DMS 273 (cell line): ENCODE results near the gene WDR19.
A peak's percentile ranks its signal among the peaks of the same experiment; 100 is the strongest.
"Not testable (repeated sequence)": the region's sequence is repeated elsewhere in the genome, so short reads cannot be mapped to it uniquely, and the experiment has no call there.

Experiments used
- DNase-seq: peaks from one replicate; lab custom pipeline; 2025; ENCODE audit not compliant: unreplicated experiment; lab: John Stamatoyannopoulos, UW

The WDR19 gene

DNA sequence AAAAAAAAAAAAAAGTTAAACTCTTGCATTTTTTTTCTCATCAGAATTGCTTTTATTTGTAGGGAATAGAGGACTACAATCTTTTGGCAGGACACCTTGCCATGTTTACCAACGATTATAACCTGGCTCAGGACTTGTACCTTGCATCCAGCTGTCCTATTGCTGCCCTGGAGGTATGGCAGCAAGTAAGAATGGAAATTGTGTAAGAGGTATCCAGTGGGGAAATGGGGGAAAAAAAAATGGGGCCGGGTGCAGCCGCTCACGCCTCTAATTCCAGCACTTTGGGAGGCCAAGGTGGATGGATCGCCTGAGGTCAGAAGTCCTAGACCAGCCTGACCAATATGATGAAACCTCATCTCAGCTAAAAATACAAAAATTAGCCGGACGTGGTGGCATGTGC is 49.8 kb downstream of the WDR19 start:
- no peak for DNase-seq

DNA sequence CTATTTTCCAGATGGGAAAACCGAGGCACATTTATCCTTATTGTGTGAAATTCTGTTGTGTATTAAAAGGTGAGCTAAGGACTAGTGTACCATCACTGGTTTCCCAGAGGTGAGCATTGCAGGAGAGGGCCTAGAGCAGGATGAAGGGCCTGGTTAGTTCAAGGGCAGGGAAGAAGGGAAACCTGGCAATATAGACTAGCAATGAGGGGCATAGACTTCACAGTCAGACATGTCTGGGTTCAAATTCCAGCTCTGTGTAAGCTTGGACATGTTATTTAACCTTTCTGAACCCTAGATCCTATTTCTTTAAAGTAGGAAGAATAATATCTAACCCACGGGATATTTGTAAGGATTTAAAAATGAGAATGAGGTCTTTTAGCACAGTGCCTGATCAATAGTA is 50.8 kb downstream of the WDR19 start:
- DNase-seq, result no peak

DNA sequence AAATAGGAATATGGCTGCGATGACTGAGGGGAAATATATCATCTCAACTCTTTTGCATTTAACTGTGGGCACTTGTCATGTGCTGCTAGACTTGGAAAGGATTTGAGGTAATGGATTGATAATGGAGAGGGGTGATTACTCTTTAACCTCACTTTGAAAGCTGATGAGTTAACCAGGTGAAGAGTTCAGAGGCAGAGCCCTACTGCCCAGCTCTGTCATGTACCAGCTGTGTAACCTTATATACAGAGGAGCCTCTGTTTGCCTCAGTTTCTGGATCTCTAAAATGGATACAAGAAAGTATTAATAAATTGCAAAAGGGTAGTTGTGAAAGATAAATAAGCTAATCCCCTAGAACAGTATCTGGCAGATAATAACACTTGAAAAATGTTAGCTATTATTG is 51.5 kb downstream of the WDR19 start:
- no peak for DNase-seq

DNA sequence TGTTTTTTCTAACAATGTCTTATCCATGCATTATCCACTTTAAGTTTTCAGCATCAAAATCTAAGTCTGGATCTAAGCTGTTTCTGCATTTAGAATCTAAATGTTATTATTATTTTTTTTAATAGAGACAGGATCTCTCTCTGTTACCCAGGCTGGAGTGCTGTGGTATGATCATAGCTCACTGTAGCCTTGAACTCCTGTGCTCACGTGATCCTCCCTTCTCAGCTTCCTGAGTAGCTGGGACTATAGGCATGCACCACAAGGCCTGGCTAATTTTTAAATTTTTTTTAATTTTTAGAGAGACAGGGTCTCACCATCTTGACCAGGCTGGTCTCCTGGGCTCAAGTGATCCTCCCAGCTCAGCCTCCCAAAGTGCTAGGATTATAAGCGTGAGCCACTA is 52.7 kb downstream of the WDR19 start:
- no peak for DNase-seq

DNA sequence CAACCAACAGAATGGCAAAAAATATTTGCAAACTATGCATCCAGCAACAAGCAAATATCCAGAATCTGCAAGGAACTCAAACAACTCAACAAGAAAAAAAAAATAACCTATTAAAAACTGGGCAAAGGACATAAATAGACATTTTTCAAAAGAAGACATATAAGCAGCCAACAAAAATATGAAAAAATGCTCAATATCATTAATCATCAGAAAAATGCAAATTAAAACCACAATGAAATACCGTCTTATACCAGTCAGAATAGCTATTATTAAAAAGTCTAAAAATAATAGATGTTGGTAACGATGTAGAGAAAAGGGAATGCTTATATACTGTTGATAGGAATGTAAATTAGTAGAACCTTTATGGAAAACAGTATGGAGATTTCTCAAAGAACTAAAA is 53.4 kb downstream of the WDR19 start:
- DNase-seq, result no peak

DNA sequence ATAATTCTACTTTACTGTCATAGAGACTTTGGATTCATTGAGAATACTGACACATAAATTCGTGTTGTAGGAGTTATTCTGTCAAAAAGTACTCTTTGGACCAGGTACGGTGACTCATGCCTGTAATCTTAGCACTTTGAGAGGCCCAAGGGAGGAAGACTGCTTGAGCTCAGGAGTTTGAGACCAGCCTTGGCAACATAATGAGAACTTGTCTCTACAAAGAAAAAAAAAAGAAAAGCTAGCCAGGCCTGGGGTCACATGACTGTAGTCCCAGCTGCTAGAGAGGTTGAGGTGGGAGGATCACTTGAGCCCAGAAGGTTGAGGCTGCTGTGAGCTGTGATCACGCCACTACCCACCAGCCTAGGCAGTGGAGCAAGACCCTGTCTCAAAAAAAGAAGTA is 54.9 kb downstream of the WDR19 start:
- peak; percentile 1 for DNase-seq

DNA sequence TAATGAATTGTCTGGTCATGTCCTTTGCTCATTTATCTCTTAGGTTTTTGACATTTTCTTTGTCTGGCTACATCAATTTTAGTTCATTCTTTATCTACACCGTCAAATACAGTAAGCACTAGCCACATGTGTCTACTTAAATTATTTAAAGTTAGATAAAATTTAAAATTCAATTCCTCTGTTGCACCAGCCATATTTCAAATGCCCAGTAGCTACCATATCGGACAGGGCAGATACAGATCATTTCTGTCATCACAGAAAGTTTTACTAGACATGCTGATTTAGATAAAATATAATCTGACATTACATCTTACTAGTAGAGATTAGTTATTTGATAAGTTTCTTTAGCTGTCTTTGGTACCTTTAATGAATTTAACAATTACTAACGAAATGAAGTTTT is 61.1 kb downstream of the WDR19 start:
- no peak for DNase-seq

DNA sequence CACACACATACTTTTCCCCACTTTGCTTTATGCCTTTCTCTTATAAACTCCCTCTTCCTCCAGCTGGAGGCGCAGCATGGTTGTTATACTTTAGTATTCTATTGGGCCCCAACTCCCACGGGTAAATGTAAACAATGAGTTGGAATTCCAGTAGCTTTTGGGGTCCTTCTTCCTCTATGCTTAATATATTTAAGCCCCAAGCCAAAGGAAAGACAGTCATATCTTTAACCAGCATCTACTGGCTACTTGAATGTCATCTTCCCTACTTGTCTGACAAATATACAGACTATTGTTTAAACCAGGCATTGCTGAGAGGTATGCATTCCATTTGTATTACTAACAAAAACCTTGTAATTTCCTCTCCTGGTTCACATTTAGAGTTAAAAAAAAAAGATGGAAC is 72.9 kb downstream of the WDR19 start:
- DNase-seq, result no peak

DNA sequence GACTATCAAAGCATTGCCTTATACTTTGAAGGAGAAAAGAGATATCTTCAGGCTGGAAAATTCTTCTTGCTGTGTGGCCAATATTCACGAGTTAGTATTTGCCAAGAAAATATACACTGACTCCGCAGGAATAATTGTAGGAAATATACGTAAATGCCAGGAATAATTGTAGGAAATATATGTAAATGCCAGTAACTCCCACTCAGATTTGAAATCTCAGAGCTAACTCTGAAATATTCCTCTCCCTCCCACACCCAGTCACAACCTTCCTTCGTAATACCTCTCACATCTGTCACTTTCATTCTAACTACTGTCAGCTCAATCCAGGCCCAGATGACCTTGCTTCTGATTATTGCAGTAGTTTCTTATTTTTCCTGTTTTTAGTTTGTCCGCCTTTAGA is 73.5 kb downstream of the WDR19 start:
- no peak for DNase-seq

DNA sequence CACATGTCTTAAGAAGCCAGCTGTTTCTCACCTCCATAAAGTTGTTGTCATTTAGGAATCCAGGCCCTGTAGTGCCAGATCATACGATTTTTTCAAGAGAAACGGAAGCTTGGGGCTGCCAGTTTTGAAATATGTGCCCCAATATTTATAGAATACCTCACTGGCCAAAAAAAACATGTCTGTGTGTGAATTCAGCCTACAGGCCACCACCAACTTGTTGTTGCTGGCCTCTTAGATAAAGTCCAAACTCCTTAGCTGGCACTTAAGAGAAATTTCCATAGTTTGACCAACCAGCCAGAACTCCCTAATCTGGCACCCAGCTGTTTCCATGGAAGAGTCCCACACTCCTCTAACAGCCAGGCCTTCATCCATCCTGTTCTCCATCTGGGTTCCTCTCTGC is 74.1 kb downstream of the WDR19 start:
- DNase-seq, result no peak

DNA sequence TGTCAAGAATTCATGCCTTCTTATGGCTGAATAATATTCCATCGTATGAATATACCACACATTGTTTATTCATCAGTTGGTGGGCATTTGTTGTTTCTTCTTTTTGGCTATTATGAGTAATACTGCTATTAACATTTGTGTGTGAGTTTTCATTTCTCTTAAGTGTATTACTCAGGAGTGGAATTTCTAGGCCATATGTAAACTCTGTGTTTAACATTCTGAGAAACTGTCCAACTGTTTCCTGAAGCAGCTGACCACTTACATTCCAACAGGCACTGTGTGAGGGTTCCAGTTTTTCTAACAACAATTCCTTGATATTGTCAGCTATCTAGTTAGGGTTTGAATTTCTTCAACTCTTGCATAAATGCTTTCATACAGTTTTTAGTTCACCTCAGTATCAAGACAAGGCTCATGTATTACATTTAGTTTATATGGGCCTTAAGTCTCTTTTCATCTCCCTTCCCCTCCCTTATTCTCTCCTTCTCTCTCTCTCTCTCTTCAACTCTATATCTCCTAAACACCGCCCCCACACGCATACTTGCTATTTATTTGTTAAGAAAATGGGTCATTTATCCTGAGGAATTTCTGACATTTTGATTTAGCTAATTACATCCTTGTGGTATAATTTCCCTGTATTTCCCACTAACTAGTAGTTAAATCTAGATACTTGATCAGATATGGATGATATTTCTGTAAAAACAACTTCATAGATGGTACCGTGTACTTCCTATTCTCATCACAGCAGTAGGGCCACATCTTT is 77.4 kb downstream of the WDR19 start:
- DNase-seq, result no peak

DNA sequence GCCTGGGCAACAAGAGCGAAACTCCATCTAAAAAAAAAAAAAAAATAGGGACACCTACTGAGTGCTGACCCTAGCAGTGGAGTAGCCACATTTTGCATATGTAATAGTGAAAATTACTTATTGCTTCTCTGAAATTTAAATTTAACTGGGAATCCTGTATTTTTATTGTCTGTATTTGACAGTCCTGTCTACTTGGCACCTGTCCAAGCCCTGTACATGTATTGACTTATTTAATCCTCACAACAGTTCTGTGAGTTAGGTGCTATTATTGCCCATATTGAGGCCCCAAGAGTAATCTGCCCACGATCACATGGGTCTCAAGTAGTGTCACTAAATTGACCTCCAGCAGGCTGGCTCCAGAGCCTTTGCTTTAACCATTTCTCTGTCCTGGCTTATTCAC is 81.6 kb downstream of the WDR19 start:
- DNase-seq, result peak; percentile 1

DNA sequence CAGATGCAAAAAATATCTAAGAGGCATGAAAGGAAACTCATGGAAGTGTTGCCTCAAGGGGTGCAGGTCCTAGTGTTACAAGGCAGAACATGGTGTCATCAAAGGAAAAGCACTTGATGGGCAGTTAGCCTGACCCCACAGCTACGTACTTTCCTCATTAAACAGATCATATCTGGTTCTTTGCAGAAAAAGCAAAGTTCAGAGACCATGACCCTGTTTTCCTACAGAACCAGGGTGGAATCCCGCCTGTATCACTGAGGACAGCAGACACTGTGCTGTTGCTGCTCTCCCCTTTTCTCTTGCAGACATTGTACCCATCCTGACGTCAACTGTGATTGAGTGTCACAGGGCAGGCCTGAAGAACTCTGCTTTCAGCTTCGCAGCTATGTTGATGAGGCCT is 92.2 kb downstream of the WDR19 start:
- DNase-seq, result no peak

DNA sequence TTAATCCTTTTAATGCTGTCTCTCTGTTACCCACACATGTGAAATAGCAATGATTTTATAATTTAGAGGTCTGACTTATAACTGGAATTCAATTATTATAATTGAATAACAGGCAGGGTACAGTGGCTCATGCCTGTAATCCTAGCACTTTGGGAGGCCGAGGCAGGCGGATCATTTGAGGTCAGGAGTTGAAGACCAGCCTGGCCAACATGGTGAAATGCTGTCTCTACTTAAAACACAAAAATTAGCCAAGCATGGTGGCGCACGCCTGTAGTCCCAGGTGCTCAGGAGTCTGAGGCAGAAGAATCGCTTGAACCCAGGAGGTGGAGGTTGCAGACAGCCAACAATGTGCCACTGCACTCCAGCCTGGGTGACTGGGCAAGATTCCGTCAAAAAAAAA is 95.3 kb downstream of the WDR19 start:
- not testable (repeated sequence) for DNase-seq

DNA sequence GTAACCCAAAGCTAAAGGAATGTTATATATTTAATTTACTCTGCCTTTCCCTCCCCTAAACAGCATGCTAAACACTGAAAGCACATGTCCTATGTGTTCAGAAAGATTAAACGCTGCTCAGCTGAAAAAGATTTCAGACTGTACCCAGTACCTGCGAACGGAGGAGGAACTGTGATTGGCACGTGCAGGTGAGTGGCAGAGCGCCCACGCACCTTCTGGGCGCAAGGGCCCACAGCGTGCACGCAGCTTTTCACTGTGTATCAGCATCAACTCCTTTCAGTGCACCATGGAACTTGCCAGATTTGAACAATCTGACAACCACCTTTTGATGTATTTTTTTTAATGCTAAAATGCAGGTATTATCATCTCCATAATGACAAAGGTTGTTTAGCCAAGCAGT is 96.1 kb downstream of the WDR19 start:
- DNase-seq, result no peak

DNA sequence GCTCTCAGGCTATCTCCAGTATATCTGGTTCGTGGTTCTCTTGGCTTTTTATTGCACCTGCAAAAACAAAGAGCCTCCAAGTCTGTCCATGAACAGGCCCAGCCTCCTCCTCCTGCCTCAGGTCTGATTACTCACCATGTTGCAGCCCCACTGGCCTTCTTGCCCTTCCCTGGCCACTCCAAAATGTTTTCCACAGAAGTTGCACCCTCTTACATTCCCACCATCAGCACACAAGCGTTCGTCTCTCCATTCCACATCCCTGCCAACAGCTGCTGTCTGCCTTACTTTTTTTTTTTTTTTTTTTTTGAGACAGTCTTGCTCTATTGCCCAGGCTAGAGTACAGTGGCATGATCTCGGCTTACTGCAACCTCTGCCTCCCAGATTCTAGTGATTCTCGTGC is 97.1 kb downstream of the WDR19 start:
- no peak for DNase-seq

DNA sequence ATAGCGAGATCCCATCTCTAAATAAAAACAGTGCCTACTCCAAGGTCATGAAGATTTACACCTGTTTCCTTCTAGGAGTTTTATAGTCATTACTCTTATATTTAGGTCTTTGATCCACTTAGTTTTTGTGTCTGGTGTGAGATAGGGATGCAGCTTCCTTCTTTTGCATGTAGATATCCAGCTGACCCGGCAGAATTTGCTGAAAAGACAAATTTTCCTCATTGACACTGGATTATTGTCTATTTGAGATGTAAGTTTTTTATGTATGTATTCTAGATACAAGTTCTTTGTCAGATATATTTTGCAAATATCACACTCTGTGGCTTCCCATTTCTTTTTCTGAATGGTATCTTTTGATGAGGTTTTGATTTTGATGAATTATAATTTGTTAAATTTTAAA is 98.4 kb downstream of the WDR19 start:
- DNase-seq, result no peak

DNA sequence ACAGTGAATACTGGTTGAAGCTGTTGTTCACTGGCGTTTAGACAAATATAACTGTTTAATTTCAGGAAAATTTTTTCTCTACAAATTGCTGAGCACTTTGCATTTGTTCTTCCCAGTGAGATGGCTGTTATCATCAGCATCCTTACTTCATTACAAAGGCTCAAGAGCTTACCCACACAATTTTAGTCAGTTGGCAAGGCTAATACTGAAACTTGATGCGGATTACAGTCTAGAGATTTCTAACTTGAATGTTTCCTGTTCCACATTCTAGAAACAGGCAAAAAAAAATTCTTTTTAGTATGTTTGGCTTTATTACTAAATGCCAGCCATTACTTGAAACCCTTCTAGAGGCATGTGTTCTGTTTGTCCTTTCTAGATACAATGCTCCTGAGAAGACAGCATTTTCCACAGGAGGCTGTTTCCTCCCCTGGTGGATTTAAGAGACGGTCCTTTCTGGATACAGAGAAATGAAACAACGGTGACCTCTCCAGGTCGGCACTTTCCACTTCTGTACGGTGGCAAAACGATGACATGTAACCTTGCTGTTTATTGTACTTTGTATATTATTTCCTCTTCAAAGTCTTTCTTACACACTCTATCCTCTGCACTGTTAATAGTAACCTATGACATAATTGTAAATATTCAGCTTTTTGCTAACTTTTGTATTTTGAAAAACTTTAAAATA is 102.9 kb downstream of the WDR19 start:
- no peak for DNase-seq

DNA sequence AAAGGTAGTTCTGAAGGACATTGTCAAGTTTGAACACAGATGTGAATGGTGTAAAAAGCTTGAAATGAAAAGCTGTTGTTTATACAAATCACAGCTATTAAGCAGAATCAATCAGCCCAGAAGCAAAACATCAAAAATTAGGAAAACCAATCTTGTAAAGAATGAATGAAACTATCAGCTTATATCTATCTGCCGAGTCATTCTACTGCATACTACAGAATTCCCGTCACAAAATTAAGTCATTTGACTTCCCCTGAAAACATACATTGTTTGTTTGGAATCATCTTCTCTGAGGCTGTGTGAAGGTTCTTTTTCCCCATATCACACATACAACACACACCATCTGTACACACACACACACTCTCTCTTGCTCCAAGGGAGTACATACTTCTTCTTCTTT is 103.5 kb downstream of the WDR19 start:
- no peak for DNase-seq

DNA sequence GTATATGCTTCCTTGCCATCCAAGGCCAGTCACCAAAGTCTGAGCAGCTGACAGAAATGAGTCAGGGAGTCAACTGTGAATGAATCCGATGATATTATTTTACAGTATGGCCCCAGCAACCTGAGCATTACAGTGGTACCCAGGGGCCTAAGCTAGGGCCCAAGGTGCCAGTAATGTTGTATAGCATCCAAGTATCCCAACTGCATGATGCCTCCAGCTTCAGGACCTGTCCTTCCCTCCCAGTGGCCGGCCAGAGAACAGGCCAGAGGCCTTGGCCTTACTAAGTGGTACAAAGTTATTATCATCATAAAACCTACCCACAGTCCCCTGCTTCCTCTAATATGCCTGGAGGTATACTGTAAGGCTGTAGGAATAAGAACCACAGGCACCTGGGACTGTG is 103.9 kb downstream of the WDR19 start:
- no peak for DNase-seq

DNA sequence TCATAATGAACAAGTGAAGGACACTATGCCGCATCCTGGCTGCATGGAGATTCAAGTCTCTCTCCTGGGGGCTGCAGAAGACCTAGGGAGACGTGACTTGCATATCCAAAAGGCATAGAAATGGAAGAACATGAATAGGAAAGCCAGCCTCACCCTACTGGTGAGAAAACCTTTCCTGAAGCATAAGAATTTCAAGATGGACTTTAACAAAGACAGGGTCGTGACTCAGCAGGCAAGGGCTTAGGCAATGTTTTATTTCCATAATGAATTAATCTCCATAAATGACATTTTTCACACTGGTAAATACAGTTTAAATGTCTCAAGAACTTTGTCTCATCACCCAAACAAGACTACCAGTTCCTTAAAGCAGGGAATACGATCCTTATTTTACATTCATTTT is 104.9 kb downstream of the WDR19 start:
- no peak for DNase-seq

DNA sequence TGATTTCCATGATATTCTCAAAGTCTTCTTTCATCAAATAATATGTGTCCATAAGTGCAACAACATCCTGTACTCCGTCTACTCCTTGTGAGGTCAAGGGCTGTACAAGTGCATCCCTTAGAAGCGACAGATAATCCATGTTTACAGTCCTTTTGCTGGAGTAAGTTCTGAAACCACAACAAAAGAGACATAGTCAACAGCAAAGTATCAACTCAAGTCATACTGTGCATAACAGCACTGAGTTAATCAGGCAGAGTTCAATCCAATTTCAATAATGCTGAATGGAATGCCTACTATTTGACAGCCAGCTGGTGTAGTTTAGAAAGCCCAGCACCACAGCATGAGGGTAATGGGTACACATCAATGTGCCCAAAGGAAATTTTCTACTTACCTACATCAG is 109.4 kb downstream of the WDR19 start:
- DNase-seq, result no peak

DNA sequence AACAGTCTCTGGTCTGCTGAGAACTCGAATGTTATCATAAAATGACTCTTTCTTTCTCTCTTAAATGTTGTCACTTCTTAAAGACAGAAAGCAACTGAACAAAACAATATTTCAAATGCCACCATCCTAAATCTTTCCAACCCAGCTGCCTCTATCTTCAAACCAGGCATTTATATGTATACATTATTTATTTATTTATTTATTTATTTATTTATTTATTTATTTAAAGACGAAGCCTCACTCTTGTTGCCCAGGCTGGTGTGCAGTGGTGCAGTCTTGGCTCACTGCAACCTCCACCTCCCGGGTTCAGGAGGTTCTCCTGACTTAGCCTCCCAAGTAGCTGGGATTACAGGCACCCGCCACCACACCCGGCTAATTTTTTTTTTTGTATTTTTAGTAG is 110.1 kb downstream of the WDR19 start:
- not testable (repeated sequence) for DNase-seq
